A673 (cell line): ENCODE data around the gene PSMG3. TPM values are rescaled to one million over a fixed set of nuclear protein-coding genes. Genes with fewer than 3 reads are reported as not detected.

Experiments
- total RNA-seq: library from RNA; stranded (reverse); gene quantifications from 2 replicates; pipeline ENCODE4 v1.2.3, GENCODE V29; 2021

Gene PSMG3
- total RNA-seq, 1 experiment from 2014 or later: 54.9 TPM

Other genes with a start within 250 kb of the PSMG3 start
- 10.1 and 11.8 TPM in 2 replicates for gene MICALL2, start 110.6 kb downstream of the PSMG3 start, total RNA-seq
- 129 and 141 TPM in 2 replicates for gene INTS1, start 65.6 kb downstream of the PSMG3 start, total RNA-seq
- gene MAFK, start 39.3 kb downstream of the PSMG3 start, total RNA-seq: 14.6 and 16.7 TPM in 2 replicates
- gene TMEM184A, start 13.8 kb downstream of the PSMG3 start, total RNA-seq: not detected in 2 replicates
- 0.09 TPM in 1 of 2 replicates, not detected in the other for gene ELFN1, start 100.2 kb upstream of the PSMG3 start, total RNA-seq